GM10266 (cell line): ENCODE data around the gene RASGRF1.

ENCODE experiments used
- DNase-seq: peaks from one replicate; pipeline ENCODE4 v3.0.0; 2012; ENCODE audit errors: extremely low spot score
- CTCF ChIP-seq: IDR thresholded peaks from 2 replicates; pipeline ENCODE4 v1.5.1; 2012; ENCODE audit warnings: mild to moderate bottlenecking, low read depth; ENCODE audit not compliant: control insufficient read depth, insufficient read depth; ENCODE audit errors: missing control alignments

Gene RASGRF1

DNA sequence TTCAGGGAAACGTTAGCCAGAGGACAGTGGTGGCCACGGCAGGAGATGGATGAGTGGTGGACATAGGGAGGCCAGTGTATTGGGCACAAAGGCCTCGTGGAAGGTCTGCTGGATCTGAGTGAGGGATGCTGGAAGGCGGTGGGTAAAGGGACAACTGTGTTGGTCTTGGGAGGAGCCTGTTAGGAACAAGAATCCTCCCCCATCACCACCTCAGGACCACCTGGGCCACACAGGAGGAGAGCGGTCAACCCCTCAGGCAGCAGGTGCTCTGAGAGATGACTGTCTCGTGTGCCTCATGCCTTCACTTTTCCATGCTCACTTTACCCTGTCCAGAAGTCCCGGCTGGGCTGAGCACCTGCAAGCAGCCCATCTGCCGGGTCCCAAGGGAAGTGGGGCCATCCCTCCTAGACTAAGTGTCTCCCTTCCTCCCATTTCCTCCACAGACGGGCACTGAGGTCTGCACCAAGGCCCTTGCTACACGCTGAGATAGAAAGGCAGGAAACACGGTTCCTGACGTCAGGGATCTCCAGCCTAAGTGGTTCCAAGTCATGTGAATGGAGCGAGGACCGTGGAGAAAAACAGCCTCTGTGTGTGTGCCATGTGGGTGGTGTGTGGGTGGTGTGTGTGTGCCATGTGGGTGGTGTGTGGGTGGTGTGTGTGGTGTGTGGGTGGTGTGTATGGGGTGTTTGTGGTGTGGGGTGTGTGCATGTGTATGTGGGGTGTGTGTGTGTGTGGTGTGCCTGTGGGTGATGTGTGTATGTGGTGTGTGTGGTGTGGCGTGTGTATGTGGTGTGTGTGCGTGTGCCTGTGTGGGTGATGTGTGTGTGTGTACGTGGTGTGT, 97.9 kb downstream of the RASGRF1 start:
- DNase-seq, result no peak
- TF ChIP-seq CTCF, result no peak

- no peak for TF ChIP-seq CTCF
- DNase-seq, result no peak
Measured at GRCh38 chr15:78991879-78992278, 98.7 kb downstream of the RASGRF1 start.

DNA sequence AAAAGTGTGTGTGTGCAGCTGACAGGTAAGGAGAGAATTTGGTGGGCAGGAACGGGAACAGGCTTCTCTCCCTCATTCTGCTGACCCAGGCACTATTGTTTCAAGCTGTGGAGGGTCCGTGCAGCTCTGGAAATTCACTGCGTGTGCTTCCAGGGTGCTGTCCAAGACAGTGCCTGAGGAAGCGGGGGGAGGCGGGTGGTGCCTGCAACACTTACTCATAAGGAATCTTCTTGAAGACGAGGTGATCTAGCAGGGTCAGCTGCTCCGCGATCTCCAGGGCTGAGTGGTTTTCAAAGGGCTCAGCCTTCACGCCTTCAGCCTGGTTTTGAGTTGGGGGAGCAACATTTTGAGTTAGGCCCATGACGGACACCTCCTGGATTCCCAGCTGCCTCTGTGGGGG, 99.1 kb downstream of the RASGRF1 start:
- TF ChIP-seq CTCF, result no peak
- no peak for DNase-seq

GRCh38 chr15:78990278-78990677, 100.3 kb downstream of the RASGRF1 start:
- no peak for TF ChIP-seq CTCF
- no peak for DNase-seq

DNA sequence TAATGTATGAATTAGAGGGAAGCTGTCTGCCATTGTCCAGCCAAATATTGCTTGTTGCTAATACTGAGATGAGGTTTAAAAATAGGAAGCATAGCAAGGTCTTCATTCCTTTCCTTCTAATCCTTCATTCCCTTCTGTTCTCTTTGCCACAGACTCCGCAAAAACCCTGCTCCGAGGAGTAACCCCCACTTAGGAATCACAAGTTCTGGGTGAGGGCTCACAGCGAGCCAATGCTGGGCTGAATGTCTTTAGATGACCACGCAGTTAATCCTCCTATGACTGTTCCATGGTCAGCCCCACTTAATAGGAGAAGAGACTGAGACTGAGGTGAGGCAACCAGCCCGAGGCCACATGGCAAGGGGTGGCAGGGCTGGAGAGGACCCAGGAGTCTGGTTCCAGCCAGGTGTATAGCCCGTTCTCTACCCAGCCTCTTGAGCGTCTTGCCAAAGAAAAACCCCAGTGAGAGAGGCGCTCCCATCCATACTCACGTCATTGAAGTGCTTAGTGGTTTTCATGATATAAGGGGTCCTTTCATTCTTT, 100.8 kb downstream of the RASGRF1 start:
- no peak for TF ChIP-seq CTCF
- DNase-seq, result no peak

- DNase-seq, result peak; percentile 35
- TF ChIP-seq CTCF, result no peak
Measured at GRCh38 chr15:78988361-78988911, 102.1 kb downstream of the RASGRF1 start.
